ENCODE data around the gene SENP2.
"Not testable (repeated sequence)": the region's sequence is repeated elsewhere in the genome, so short reads cannot be mapped to it uniquely, and the experiment has no call there.

GRCh38 chr3:185556640-185557039, 29.5 kb upstream of the SENP2 start:
- TF ChIP-seq CTCF (IDR thresholded peaks at IDR 0.05 in 2 of 3, conservative IDR thresholded peaks at IDR 0.05 in 1 of 3; ENCODE audit: borderline replicate concordance in 1 of 3, insufficient read depth in 1 of 3, low read depth in 2 of 3, low read length in 2 of 3); CBX3 (IDR thresholded peaks at IDR 0.05; ENCODE audit: low read depth); POLR2A (IDR thresholded peaks at IDR 0.05; ENCODE audit: borderline replicate concordance, extremely low read depth, insufficient read depth, insufficient read length); TCF7L2 (IDR thresholded peaks at IDR 0.05; ENCODE audit: borderline replicate concordance, extremely low read depth, insufficient read depth, insufficient read length): not testable (repeated sequence)
- TF ChIP-seq, protein P1, sequence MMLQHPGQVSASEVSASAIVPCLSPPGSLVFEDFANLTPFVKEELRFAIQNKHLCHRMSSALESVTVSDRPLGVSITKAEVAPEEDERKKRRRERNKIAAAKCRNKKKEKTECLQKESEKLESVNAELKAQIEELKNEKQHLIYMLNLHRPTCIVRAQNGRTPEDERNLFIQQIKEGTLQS (IDR thresholded peaks at IDR 0.05) = not testable (repeated sequence)
